Muscle of arm (tissue), 12 donors: Measurements from ENCODE around the gene COX6B2. TPM values are rescaled to one million over a fixed set of nuclear protein-coding genes. Genes with fewer than 3 reads are reported as not detected.

Experiments used
- DNase-seq: peaks from one replicate; pipeline ENCODE4 v3.0.0-alpha.2; 2013
- polyA plus RNA-seq, 12 donors: library from polyadenylated mRNA; unstranded; fragments of 120-200 nt; gene quantifications; one replicate each; pipeline ENCODE4 v1.2.1, GENCODE V29; 2013; ENCODE audit not compliant: insufficient read length in 12 of 12

Gene COX6B2
- polyA plus RNA-seq, 12 donors, result 0.07 to 18.3 (median 0.50) TPM; not detected in 6

DNA sequence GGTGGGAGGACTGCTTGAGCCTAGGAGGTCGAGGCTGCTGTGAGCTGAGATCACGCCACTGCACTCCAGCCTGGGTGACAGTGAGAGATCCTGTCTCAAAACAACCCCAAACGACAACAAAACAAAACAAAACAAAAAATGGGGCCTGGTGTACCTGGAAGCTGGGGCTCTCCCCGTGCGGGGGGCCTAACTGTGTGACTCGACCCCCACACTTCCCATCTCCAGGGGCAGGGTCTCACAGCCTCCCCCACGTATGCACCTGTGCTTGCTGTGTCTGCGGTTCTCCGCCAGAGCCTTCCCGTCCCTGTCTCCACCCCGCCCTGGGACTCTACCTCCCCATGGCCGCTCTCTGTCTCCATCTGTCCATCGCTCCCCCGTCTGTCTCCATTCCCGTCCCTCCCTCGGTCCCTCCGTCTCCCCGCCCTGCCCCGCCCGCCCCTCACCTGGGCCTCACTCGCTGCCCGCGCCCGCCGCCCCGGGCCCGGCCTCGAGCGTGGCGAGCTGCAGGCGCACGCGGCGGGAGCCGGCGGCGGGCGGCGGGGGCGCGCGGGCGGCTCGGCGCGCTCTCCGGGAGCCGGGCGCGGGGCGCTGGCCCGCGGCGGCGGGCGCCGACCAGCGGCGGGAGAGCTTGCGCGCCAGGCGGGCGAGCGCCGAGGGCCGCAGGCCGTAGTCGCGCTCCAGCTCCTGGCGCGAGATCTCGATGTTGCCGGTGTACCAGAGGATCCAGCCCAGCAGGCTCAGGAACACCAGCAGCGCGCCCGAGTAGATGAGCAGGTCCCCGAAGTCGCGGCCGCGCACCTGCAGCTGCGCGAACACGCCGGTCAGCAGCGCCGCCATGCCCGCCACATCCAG, 29.0 kb upstream of the COX6B2 start:
- DNase-seq, result peak; percentile 57

GRCh38 chr19:55382522-55383054, 28.1 kb upstream of the COX6B2 start:
- no peak for DNase-seq

DNA sequence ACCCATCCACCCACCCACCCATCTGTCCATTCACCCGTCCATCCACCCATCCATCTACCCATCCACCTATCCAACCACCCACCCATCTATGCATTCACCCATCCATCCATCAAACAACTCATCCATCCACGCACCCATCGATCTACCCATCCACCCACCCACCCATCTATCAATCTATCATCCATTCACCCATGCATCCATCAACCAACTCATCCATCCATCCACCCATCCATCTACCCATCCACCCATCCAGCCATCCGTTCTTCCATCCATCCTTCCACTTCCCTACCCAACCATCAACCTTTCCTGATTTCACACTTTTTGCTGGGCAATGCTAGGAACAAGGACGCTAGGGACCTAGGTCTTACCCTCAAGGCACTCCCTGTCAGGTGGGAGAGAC, 27.5 kb upstream of the COX6B2 start:
- no peak for DNase-seq

DNA sequence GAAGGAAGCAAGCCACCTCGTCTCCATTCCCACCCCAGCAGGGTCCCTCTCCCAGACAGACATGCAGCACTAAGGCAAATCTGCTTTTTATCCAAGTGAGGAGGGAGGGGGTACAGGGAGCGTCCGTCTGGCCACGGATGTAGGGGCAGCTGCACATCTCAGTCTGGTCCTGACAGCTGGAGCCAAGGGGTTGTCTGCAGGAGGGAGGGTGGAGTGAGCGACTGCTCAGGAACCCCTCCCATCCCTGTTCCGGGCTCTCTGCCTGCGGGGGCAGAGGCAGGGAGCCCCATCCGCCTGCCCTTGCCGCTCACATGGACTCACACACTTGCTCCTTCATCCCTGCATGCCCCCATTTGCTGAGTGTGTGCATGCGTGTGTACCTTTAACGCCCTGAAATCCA, 24.7 kb upstream of the COX6B2 start:
- no peak for DNase-seq

GRCh38 chr19:55377356-55378131, 23.0 kb upstream of the COX6B2 start:
- no peak for DNase-seq

DNA sequence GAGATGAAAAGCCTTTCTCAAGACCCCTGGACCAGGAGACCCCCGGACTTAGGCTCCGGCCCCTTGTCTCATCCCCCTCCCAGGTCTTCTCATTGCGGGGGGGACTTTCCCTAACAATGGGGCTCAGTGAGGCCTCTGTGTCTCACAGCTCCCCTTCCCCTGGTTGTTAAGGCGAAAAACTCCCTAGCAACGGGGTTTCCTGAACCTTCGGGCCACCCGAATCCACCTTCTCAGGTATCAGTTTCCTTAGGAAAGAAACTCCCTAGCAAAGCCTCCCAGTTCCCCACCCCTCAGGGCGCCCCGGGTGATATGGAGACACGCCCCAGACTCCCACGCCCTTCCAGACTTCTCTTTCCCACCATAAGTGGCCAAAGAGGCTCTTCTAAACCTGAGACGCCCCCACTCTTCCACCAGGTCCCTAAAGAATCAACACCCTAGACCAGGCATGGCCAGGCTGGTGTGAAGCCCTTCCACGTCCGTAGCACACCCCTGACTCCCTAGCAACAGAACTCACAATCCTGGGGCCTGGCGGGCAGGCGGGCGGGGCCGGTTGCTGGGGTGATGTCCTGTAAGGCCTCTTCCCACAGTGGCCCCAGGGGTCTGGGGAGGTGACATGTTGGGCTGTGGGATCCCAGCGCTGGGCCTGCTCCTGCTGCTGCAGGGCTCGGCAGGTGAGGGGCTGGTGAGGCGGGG, 21.9 kb upstream of the COX6B2 start, which contains the start of gene TMEM190:
TSS of gene TMEM190 (plus strand) at position 586 of the 693 bp plus-strand sequence. CDS start at position 614, 28 bp downstream.
- no peak for DNase-seq

- DNase-seq, result no peak
Measured at GRCh38 chr19:55373993-55374757, 19.7 kb upstream of the COX6B2 start.

- DNase-seq, result no peak
Measured at GRCh38 chr19:55373306-55373992, 18.9 kb upstream of the COX6B2 start.

- no peak for DNase-seq
Measured at GRCh38 chr19:55372316-55373081, 18.0 kb upstream of the COX6B2 start.

DNA sequence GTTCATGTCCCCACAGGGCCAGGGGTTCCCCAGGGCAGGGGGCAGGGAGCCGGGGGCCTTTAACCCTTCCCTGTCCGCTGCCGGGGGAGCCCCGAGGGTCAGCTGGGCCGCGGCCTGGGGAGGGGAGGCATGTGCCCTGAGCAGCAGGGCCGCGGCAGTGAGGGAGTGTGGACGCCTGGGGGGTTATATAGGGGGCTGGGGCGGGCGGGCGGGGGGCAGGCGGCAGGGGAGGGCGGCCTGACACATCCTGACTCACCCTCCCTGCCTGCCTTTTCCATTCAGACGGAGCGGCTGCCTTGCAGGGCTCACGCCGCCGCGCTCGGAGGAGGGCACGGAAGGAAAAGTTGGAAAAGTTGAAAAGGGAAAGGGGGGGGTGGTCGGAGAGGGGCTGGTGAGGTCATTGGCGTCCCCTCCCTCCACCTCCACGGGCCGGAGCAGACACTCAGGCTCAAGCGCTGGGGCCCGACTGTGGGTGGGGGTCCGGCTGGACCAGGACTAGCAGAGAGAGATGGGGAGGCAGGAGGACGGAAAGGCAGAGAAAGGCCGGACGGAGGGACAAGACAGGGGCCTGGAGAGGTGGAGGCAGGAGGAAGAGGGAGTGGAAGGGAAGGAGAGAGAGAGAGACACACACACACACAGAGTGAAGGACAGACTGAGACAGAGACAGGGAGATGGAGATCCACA, 15.9 kb upstream of the COX6B2 start, which contains the start of gene IL11:
TSS of gene IL11 (minus strand) at position 159 of the 684 bp plus-strand sequence. CDS start at position 6, 153 bp downstream.
- DNase-seq, result no peak

DNA sequence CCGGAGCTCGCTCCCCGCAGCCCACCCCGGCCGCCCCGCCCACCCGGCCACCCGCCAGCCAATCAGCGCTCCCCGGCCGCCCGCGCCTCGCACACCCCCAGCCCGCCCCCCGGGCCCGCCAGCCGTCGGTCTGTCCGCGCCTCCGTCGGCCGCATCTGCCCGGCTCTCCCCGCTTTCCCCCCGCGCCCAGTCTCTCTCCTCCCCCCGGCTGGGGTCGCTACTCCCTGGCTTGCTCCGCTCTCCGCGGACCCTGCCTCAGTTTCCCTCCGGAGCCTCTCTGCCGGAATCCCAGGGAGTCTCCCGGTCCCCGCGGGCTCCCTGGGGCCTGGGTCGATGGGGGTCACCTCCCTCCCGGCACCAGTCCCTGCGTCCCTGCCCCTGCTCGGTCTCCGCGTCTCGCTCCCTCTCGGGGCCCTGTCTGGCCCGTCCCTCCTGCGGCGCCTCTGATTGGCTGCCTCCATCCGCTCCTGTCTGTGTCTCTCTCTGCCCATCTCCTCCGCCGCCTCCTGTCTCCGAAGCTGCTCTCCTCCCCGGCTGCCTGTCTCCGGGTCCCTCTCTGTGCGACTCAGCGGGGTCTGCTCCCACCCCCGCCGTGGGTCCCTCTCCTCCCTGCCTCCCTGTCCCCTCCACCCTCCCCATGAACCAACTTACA, 15.3 kb upstream of the COX6B2 start:
- DNase-seq, result no peak

DNA sequence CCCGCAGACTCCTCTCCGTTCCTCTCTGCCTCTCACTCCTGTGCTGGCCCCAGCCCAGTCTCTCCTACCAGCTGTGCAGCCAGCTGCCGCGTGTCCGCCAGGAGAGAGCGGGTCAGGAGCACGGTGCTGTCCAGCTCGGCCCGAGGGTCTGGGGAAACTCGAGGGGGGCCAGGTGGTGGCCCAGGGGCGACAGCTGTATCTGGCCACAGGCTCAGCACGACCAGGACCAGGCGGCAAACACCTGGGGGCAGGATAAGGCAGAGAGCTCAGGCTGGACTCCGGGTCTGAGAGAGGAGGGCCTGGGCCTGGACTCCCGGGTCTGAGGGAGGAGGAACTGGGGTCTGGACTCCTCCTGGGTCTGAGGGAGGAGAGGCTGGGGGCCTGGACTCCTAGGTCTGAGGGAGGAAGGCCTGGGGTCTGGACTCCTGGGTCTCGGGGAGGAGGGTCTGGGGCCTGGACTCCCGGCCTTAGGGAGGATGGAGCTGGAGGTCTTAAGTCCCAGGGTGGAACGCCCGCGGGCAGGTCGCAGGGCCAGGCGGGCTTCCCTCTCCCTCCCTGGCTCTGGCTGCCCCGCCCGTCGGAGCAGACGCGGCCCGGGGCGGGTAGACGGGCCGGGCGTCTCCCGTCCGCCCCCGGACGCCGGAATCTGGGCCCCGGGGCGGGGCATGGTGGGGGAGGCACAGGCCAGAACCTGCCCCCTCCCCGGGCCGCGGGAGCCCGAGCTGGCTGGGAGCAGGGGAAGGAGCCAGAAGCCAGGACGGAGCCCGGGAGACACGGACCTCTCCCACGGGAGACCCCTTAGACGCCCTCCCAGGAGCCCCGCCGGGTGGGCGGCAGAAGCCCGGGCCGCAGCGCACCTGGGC, 14.4 kb upstream of the COX6B2 start:
- no peak for DNase-seq

DNA sequence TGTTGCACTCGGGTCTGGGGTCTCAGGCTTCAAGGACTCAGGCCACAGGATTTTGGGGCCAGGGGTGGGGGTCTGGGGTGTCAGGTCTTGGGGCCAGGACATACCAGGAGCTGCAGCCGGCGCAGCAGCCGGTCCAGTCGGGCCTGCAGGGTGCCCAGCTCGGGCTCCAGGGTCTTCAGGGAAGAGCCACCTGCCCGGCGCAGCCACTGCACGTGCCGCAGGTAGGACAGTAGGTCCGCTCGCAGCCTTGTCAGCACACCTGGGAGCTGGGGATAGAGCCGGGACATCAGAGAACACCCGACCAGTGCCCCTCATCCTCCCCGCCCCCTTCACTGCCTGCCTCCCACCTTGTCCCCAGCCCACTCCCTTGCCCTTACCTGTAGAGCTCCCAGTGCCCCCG, 13.6 kb upstream of the COX6B2 start:
- no peak for DNase-seq

DNA sequence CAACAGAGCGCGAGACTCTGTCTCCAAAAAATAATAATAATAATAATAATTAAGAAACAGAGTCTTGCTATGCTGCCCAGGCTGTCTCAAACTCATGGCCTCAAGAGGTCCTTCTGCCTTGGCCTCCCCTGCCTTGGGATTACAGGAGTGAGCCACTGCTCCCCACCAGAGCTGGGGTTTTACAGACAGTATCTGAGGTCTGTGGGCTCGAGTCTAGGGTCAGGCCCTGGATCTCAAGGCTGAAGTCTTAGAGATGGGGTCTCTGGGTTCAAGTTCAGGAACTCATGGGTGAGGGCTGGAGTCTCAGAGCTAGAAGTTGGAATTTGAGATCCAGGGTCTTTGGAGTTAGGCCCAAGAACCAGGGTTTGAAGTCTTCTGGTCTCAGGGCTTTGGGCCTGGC, 12.3 kb upstream of the COX6B2 start:
- DNase-seq, result no peak

GRCh38 chr19:55365964-55366363, 11.4 kb upstream of the COX6B2 start:
- no peak for DNase-seq

- DNase-seq, result no peak
Measured at GRCh38 chr19:55365245-55365644, 10.7 kb upstream of the COX6B2 start.

DNA sequence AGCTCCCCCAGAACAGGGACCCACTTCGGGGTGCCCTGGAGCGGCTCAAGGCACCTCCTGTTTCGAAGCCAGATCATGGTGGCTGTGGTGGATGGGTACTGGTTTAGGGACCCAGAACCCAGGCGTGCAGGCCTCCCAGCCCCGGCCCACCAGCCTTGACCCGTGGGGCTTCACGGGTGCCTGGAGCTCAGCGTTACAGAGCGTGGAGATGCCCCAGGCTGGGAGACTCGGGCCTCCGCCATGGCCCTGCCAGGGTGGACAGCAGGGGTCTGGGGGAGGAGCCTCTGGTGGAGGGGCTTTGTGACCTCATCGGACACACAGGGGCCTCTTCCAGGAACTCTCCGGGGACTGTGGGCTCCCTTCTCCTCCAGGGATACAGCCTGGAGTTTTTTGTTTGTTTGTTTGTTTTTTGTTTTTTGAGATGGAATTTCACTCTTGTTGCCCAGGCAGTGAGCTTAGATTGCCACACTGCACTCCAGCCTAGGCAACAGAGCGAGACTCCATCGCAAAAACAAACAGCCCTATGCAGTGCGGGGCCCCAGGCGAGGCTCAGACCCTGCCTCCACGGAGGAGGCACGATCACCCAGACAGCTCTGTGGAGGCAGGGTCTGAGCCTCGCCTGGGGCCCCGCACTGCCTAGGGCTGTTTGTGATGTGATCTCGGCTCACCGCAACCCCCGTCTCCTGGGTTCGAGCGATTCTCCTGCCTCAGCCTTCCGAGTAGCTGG, 8.6 kb upstream of the COX6B2 start, which contains the start of gene GARIN5B:
TSS of gene GARIN5B (minus strand) at position 271 of the 727 bp plus-strand sequence. CDS start at position 77, 194 bp downstream.
- no peak for DNase-seq
